GM19455 (cell line): ENCODE data around the gene ZNF415.

Experiments used
- ATAC-seq: cut with Tn5 transposase; IDR thresholded peaks from one replicate; pipeline ENCODE4 v1.9.1; 2021; ENCODE audit not compliant: unreplicated experiment

ZNF415 gene

DNA sequence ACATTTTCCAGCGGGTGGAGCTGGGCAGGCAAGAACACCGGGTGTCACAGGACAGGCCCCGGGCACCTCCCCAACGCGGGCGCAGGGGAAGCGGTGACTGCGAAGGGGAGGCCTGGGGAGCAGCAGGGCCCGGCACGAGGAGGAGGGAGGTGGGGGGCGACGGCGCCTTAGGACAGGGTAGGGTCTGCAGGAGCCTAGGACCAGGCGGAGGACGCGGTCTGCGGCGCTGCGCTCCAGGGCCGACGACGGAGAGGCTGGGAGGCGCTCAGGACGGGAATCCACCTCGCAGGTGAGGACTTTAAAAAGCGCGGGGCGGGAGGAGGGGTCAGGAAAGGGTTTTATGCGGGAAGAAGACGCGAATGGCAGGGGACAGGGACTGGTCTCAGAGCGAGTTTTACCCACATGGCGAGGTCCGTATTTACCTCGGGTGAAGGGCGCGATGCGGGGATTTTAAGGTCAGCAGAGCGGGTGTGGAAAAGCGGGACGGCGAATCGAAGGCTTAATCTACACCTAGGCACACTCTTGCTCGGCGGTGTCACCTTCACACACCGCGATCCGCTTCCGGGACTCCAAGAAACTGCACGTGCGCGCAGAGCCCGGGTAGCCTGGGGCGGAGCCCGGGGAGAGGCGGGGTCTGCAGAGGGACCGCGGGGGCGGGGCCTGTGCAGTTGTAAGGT lies 74.7 kb downstream of the ZNF415 start:
- ATAC-seq = no peak
